22Rv1 (cell line): ENCODE data around the gene TPRA1.
A peak's percentile ranks its signal among the peaks of the same experiment; 100 is the strongest.

Experiments
- H3K27ac ChIP-seq: fragments of 450-650 bp; 2 replicates; pipeline ENCODE4 v1.5.1; 2017
- ZFX ChIP-seq: fragments of 450-650 bp; IDR thresholded peaks from 2 replicates; pipeline ENCODE4 v1.6.1; 2017; ENCODE audit warnings: antibody characterized with exemption, borderline replicate concordance
- TF ChIP-seq, protein P1 (sequence below): fragments of 450-650 bp; IDR thresholded peaks from 2 replicates; pipeline ENCODE4 v1.5.1; 2017; ENCODE audit warnings: mild to moderate bottlenecking

Gene TPRA1

DNA sequence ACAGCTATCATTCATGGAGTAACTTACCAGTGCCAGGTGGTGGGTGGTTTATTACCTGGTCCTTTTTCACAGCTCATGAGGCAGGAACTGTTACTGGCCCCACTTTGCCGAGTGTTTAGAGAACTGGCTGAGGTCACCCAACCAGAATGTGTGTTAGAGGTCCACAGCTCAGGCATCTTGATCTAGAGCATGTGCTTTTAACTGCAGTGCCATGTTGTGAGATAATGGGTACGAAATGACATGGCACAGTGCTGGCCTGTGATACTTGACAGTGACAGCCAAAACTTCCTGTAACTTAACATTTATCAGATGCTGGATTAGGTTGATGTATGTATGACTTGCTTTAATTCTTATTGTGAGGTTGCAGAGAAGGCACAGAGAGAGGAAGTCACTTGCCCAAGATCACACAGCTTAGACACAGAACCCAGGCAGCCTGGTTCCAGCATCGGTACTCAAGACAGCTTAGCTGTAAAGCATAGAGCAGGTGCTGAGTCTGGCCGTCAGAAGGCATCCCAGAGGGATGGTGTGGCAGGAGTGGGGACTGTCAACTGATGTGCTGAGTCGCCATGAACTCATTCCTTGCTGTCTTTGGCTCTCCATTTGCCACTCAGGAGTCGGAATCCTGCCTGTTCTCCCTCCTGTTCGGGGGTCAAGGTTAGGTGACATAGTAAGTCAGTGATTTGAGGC is 17.3 kb upstream of the TPRA1 start:
- peak overlapping the region; percentile 55 for H3K27ac ChIP-seq

DNA sequence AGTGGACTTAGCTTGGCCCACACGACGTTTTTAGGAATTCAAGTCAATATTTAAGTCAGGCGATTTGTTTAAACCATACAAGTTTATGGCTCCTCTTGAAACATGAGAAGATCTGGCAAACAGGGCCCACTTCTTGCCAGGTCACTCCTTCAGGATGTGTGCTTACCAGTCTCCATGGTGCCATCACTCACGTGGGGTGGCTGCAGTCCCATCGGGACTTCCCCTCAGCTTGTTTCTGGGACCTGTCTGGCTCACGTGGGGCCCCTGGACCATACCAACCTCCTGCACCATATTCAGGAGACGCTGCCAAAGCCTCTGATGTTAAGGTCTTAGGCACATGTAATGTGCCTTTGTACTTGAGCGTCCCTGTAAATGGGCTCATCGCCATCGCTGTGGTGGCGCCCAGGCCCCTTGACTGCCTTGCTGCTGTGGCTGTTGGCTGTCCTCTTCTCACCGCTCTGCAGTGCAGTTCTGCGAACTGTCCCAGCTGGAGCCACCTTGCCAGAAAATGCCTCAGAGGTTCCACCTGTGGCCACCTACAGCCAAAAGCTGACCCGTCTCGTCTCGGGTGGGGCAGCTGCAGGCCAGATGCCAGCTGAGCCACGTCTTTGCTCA is 16.6 kb upstream of the TPRA1 start:
- TF ChIP-seq, protein P1, sequence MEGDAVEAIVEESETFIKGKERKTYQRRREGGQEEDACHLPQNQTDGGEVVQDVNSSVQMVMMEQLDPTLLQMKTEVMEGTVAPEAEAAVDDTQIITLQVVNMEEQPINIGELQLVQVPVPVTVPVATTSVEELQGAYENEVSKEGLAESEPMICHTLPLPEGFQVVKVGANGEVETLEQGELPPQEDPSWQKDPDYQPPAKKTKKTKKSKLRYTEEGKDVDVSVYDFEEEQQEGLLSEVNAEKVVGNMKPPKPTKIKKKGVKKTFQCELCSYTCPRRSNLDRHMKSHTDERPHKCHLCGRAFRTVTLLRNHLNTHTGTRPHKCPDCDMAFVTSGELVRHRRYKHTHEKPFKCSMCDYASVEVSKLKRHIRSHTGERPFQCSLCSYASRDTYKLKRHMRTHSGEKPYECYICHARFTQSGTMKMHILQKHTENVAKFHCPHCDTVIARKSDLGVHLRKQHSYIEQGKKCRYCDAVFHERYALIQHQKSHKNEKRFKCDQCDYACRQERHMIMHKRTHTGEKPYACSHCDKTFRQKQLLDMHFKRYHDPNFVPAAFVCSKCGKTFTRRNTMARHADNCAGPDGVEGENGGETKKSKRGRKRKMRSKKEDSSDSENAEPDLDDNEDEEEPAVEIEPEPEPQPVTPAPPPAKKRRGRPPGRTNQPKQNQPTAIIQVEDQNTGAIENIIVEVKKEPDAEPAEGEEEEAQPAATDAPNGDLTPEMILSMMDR = no peak
- no peak for TF ChIP-seq ZFX
- peak overlapping the region; percentile 55 for H3K27ac ChIP-seq

More for the DNA sequence above, 17.3 kb upstream of the TPRA1 start:
- TF ChIP-seq, protein P1 = no peak
- no peak for TF ChIP-seq ZFX

DNA sequence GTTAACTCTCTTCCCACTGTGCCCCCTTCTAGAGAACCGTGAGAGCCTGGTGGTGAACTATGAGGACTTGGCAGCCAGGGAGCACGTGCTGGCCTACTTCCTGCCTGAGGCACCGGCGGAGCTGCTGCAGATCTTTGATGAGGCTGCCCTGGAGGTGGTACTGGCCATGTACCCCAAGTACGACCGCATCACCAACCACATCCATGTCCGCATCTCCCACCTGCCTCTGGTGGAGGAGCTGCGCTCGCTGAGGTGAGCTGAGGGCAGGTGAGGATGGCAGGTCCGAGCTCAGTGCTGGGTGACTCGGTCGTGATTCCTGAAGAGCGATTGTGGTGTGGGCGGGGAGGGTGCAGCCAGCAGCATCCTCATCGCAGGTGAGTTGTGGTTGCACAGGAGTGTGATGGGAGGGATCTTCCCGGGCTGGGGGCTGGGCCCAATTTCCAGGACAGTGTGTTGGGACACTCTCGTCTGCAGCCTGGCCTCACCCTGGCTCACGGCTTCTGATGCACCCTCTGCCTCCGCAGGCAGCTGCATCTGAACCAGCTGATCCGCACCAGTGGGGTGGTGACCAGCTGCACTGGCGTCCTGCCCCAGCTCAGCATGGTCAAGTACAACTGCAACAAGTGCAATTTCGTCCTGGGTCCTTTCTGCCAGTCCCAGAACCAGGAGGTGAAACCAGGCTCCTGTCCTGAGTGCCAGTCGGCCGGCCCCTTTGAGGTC is 15.7 kb upstream of the TPRA1 start:
- TF ChIP-seq ZFX = no peak
- TF ChIP-seq, protein P1 = no peak
- H3K27ac ChIP-seq = peak overlapping the region; percentile 55

DNA sequence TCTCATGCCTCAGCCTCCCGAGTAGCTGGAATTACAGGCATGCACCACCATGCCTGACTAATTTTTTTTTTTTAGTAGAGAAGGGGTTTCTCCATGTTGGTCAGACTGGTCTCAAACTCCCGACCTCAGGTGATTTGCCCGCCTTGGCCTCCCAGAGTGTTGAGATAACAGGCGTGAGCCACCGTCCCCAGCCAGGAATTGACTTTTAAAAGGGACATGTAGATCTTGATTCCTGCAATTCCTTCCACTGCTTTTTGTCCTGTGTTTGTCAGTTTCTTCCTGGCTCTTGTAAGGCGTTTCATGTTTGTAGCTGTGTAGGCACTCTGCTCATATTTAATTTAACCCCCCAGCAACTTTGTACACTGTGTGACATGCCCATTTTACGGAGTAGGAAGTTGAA is 15.0 kb upstream of the TPRA1 start:
- H3K27ac ChIP-seq = peak overlapping the region; percentile 55

DNA sequence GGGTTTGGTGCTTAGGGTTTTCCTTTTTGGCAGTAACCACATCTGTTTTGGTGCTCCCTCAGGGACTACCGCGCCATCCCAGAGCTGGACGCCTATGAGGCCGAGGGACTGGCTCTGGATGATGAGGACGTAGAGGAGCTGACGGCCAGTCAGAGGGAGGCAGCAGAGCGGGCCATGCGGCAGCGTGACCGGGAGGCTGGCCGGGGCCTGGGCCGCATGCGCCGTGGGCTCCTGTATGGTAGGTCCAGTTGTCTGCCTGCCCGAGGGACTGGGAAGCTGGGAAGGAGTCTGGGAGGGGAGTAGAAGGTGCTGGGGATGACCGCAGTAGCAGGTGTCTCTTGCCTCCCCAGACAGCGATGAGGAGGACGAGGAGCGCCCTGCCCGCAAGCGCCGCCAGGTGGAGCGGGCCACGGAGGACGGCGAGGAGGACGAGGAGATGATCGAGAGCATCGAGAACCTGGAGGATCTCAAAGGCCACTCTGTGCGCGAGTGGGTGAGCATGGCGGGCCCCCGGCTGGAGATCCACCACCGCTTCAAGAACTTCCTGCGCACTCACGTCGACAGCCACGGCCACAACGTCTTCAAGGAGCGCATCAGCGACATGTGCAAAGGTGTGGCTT is 14.1 kb upstream of the TPRA1 start:
- no peak for TF ChIP-seq ZFX
- TF ChIP-seq, protein P1 = no peak
- H3K27ac ChIP-seq = no peak overlapping the region

DNA sequence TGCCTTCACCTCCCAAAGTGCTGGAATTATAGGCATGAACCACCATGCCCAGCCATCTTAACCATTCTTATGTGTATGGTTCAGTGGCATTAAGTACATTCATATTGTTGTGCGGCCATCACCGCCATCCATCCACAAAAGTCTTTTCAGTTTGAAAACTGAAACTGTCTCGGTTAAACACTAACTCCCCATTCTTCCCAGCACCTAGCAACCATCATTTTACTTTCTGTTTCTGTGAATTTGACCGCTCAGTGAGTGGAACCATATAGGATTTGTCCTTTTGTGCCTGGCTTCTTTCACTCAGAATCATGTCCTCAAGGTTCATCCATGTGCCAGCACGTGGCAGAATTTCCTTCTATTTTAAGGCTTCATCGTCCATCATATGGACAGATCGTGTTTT is 13.5 kb upstream of the TPRA1 start:
- TF ChIP-seq, protein P1 = no peak
- TF ChIP-seq ZFX = no peak
- H3K27ac ChIP-seq = no peak overlapping the region

DNA sequence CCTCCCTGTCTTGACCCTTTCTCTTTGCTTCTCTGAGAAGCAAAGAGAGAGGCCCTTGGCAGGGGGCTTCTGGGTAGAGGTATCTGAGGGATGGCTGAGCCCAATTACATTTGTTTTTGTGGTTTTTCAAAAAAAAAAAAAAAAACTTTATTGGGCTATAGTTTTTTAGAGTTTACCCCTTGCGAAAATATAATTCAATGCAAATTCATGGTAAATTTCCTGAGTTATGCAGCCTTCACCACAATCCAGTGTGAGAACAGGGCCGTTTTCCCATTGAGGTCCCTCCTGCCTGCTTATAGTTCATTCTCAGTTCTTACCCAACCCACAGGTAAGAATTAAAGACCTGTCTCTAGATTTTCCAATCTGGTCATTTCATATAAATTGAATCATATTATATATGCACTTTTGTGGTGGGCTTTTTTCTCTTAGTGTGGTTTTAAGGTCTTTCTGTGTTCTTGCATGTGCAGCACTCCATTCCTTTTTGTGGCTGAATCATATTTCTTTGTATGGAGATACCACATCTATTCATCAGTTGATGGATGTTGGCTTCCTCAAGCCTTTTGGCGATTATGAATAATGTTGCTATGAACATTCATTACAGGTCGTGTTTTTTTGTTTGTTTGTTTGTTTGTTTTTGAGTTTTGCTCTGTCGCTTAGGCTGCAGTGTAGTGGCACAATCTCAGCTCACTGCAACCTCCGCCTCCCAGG is 10.4 kb upstream of the TPRA1 start:
- TF ChIP-seq, protein P1 = no peak
- TF ChIP-seq ZFX = no peak
- no peak overlapping the region for H3K27ac ChIP-seq
